ENCODE results near the gene ARFGEF2.
"Not testable (repeated sequence)": the region's sequence is repeated elsewhere in the genome, so short reads cannot be mapped to it uniquely, and the experiment has no call there.

ARFGEF2 gene

GRCh38 chr20:48932375-48932941 is 10.9 kb downstream of the ARFGEF2 start:
- DNase-seq (ENCODE audit: low spot score), result no peak
- in situ Hi-C loops (cut with MboI; ENCODE audit: low pct_unique_long_range_greater_than_20kb, low sequenced_read_pairs, unreplicated experiment), result no loop called here
- TF ChIP-seq CTCF (IDR thresholded peaks at IDR 0.05; ENCODE audit: extremely low read depth, insufficient read depth, missing control alignments), result no peak

- TF ChIP-seq CTCF (IDR thresholded peaks at IDR 0.05; ENCODE audit: extremely low read depth, insufficient read depth, missing control alignments), result no peak
- no peak for DNase-seq (ENCODE audit: low spot score)
Measured at GRCh38 chr20:48933017-48933766, 11.7 kb downstream of the ARFGEF2 start.

GRCh38 chr20:48934273-48934877 is 12.9 kb downstream of the ARFGEF2 start:
- in situ Hi-C loops (cut with MboI; ENCODE audit: low pct_unique_long_range_greater_than_20kb, low sequenced_read_pairs, unreplicated experiment); DNase-seq (ENCODE audit: low spot score): not testable (repeated sequence)

More at GRCh38 chr20:48933017-48933766, 11.7 kb downstream of the ARFGEF2 start:
- in situ Hi-C loops (cut with MboI; ENCODE audit: low pct_unique_long_range_greater_than_20kb, low sequenced_read_pairs, unreplicated experiment), result no loop called here

GRCh38 chr20:48934966-48935365 is 13.5 kb downstream of the ARFGEF2 start:
- in situ Hi-C loops (cut with MboI; ENCODE audit: low pct_unique_long_range_greater_than_20kb, low sequenced_read_pairs, unreplicated experiment); DNase-seq (ENCODE audit: low spot score): not testable (repeated sequence)

GRCh38 chr20:48936178-48936577 is 14.7 kb downstream of the ARFGEF2 start:
- DNase-seq (ENCODE audit: low spot score); in situ Hi-C loops (cut with MboI; ENCODE audit: low pct_unique_long_range_greater_than_20kb, low sequenced_read_pairs, unreplicated experiment): not testable (repeated sequence)

GRCh38 chr20:48937674-48938073 is 16.2 kb downstream of the ARFGEF2 start:
- in situ Hi-C loops (cut with MboI; ENCODE audit: low pct_unique_long_range_greater_than_20kb, low sequenced_read_pairs, unreplicated experiment), result no loop called here
- no peak for TF ChIP-seq CTCF (IDR thresholded peaks at IDR 0.05; ENCODE audit: extremely low read depth, insufficient read depth, missing control alignments)
- no peak for DNase-seq (ENCODE audit: low spot score)

- in situ Hi-C loops (cut with MboI; ENCODE audit: low pct_unique_long_range_greater_than_20kb, low sequenced_read_pairs, unreplicated experiment), result no loop called here
- no peak for DNase-seq (ENCODE audit: low spot score)
- TF ChIP-seq CTCF (IDR thresholded peaks at IDR 0.05; ENCODE audit: extremely low read depth, insufficient read depth, missing control alignments), result no peak
Measured at GRCh38 chr20:48938670-48939069, 17.2 kb downstream of the ARFGEF2 start.

- in situ Hi-C loops (cut with MboI; ENCODE audit: low pct_unique_long_range_greater_than_20kb, low sequenced_read_pairs, unreplicated experiment), result no loop called here
- no peak for DNase-seq (ENCODE audit: low spot score)
- TF ChIP-seq CTCF (IDR thresholded peaks at IDR 0.05; ENCODE audit: extremely low read depth, insufficient read depth, missing control alignments), result no peak
Measured at GRCh38 chr20:48940170-48940569, 18.7 kb downstream of the ARFGEF2 start.
